Measurements from ENCODE around the gene UNC80.

Gene UNC80

DNA sequence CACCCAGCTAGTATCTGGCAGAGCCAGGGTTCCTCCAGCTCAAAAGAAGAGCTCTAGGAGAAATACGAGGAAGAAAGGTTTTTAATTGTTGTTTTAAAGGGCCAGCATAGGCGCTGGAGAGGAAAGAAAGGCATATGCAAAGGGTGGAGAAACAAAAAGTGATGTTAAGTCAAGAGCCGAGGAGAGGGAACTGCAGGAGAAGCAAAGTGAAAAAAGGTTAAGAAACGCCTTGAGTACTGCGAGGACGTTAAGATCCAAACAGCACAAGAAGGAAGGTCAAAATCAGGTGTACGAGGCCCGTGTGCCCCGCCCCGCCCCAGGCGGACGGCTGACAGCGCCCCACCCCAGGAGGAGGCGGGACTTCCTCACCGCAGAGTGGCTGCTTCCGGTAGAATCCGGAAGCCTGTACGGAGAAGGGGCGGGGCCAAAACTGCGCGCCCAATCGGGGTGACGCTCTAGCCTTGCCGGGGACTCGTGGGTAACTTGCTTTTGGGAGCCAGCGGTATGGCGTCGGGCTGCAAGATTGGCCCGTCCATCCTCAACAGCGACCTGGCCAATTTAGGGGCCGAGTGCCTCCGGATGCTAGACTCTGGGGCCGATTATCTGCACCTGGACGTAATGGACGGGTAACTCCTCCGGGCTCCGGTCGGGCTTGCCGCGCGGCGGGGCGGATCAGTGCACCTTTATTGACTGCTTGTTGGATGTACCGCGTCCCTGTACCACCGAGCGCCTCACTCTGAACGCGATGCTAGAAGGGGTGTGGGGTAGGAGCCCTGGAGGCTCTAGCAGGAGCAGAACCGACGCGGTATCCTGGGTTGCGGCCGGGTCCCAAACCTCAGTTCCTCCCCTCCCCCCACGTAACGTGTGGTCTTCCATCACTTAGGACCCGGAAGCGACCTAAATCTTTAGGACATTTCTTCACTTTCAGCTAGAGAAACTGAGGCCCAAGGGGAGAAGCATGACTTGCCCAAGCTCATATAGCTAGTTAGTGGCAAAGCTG, 230.8 kb downstream of the UNC80 start, which contains the start of gene RPE:
Gene RPE (plus strand): TSS at position 481 of the 1,000 bp plus-strand sequence. CDS start 24 bp downstream, at position 505.
- DNase-seq (ENCODE audit: insufficient read length, low spot score) (peak; percentile 87), FAIRE-seq (peak; percentile 94)

GRCh38 chr2:210003359-210003758, 231.7 kb downstream of the UNC80 start:
- FAIRE-seq (no peak), DNase-seq (ENCODE audit: insufficient read length, low spot score) (no peak)

- DNase-seq (ENCODE audit: insufficient read length, low spot score) (no peak), FAIRE-seq (no peak)
Measured at GRCh38 chr2:210004881-210005280, 233.2 kb downstream of the UNC80 start.

DNA sequence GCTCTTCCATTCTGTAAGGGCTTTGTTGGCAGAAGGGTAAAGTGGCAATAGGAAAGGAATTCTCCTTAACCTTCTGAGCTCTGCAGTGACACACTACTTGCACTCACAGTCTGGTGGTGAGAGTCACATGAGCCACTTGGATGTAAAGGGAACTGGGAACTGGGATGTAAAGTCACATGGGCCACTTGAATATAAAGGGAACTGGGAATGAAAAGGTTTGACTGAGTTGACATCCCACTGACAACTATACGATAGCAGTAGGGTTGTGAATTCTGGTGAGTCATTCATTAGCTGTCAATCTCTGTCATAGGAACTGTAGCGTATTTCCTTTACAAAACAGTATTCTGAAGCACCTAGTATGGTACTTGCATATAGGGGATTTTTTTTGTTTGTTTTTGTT, 236.3 kb downstream of the UNC80 start:
- DNase-seq (ENCODE audit: insufficient read length, low spot score) (no peak), FAIRE-seq (no peak)

GRCh38 chr2:210009126-210009525, 237.5 kb downstream of the UNC80 start:
- no peak for FAIRE-seq
- DNase-seq (ENCODE audit: insufficient read length, low spot score): no peak

DNA sequence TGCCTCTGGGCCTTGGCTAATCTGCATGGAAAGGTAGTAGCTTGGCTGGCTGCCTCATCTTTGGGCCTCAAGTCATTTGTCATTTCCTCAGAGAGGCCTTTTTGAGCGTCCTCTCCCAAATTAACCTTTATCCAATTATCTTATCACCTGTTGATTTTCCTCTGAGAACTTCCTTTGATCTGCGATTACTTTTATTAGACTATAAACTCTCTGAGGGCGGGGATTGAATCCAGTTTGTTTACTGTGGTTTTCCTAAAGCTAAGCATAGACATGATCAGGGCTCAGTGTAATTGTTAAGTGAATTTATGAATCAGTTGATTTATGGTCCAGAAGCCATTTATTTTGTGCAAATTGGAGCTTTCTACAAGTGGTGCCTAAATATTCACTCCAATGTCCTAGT, 238.3 kb downstream of the UNC80 start:
- DNase-seq (ENCODE audit: insufficient read length, low spot score): no peak
- no peak for FAIRE-seq

DNA sequence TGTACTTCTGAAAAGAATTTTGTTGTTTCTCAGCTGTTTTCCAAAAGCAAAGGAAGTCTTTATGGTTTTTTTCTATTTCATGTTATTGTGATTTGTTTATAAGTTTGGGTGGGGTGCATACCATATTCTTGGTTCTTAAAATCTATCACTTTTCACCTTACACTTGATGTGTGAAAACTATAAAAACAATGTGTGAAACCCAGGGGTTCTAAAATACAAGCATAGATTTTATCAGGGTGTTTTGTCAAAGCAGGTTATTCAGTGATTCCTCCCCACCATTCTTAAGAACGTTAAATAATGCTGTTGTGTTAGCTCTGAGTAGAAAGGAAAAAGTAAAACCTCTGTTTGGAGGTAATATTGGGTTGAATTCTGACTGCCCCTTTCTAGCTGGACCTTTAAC, 248.5 kb downstream of the UNC80 start:
- FAIRE-seq: no peak
- no peak for DNase-seq (ENCODE audit: insufficient read length, low spot score)

- FAIRE-seq: no peak
- DNase-seq (ENCODE audit: insufficient read length, low spot score): no peak
Measured at GRCh38 chr2:210022824-210023223, 251.2 kb downstream of the UNC80 start.

DNA sequence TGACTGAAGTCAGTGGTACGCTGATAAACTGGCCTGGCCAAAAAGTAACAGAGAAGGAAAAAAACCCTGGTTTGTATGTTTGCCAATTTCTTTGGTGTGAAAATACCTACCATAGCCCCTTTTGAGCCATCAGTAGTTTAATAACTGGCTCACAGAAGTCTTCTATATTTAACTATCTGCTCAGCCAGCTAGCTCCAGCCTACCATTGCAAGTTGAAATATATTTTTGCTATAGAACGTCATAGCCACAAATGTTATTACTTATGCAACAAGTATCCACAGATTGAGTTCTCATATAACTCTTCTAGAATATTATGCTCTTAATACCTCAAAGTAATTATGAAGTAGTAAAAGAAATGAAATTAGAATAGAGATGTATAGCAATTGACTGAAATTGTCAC, 256.0 kb downstream of the UNC80 start:
- no peak for DNase-seq (ENCODE audit: insufficient read length, low spot score)
- no peak for FAIRE-seq

DNA sequence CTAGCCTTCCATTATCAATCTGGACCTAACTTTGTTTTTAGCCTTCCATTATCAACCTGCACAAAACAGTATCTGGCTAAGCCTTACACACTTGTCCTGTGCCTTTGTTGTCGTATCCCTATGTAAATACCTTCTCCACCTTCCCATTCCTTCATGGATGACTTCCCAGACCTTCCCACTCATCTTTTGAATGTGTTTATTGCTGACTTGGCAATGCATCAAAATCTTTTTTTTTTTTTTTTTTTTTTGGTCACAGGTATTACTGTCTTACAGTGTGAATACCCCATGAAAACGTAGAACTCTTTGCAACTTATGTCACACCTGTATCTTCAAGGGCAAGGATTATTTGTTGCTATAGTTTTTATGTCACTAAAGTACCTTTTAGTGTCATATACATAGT, 256.5 kb downstream of the UNC80 start:
- FAIRE-seq: no peak
- no peak for DNase-seq (ENCODE audit: insufficient read length, low spot score)

- FAIRE-seq (no peak), DNase-seq (ENCODE audit: insufficient read length, low spot score) (no peak)
Measured at GRCh38 chr2:210034087-210034683, 262.6 kb downstream of the UNC80 start.

DNA sequence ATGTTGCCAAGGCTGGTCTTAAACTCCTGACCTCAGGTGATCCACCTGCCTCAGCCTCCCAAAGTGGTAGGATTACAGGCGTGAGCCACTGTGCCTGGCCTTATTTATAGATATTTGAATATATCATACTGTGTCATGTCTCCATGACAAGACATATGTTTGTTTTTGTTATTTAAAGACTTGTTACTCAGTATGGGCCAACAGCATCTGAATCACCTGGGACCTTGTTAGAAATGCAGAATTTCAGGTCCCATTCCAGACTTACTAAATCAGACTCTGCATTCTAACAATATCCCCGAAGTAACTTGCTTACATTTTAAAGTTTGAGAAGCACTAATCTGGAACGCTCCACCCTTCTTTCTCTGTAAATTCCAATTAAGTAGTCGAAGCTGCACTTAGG, 264.0 kb downstream of the UNC80 start:
- DNase-seq (ENCODE audit: insufficient read length, low spot score) (no peak), FAIRE-seq (no peak)

- DNase-seq (ENCODE audit: insufficient read length, low spot score) (no peak), FAIRE-seq (no peak)
Measured at GRCh38 chr2:210038078-210038477, 266.4 kb downstream of the UNC80 start.

GRCh38 chr2:210046851-210047500, 275.3 kb downstream of the UNC80 start:
- no peak for FAIRE-seq
- DNase-seq (ENCODE audit: insufficient read length, low spot score): no peak

Measured in HTR-8/SVneo (cell line).